ENCODE measurements around the gene SLC38A2.
A peak's percentile ranks its signal among the peaks of the same experiment; 100 is the strongest.

Gene SLC38A2

GRCh38 chr12:46373301-46374296 is 1.0 kb upstream of the SLC38A2 start:
- no peak for DNase-seq

- peak; percentile 17 to 77 for DNase-seq
Measured at GRCh38 chr12:46371718-46372543, 642 bp downstream of the SLC38A2 start.

- DNase-seq, result peak; percentile 74 to 86
Measured at GRCh38 chr12:46370792-46371717, 1.5 kb downstream of the SLC38A2 start.

GRCh38 chr12:46370380-46370734 is 2.2 kb downstream of the SLC38A2 start:
- DNase-seq, result no peak

GRCh38 chr12:46369474-46370379 is 2.8 kb downstream of the SLC38A2 start:
- DNase-seq, result no peak

GRCh38 chr12:46369095-46369473 is 3.5 kb downstream of the SLC38A2 start:
- no peak for DNase-seq

GRCh38 chr12:46368684-46369083 is 3.9 kb downstream of the SLC38A2 start:
- DNase-seq, result no peak

GRCh38 chr12:46368138-46368537 is 4.4 kb downstream of the SLC38A2 start:
- DNase-seq, result no peak

- no peak for DNase-seq
Measured at GRCh38 chr12:46367351-46368029, 5.1 kb downstream of the SLC38A2 start.

- no peak for DNase-seq
Measured at GRCh38 chr12:46366771-46367170, 5.8 kb downstream of the SLC38A2 start.

GRCh38 chr12:46365951-46366379 is 6.6 kb downstream of the SLC38A2 start:
- no peak for DNase-seq

GRCh38 chr12:46364777-46365580 is 7.6 kb downstream of the SLC38A2 start:
- no peak for DNase-seq

GRCh38 chr12:46364300-46364696 is 8.3 kb downstream of the SLC38A2 start:
- no peak for DNase-seq

GRCh38 chr12:46363582-46364299 is 8.8 kb downstream of the SLC38A2 start:
- DNase-seq, result no peak

- no peak for DNase-seq
Measured at GRCh38 chr12:46362895-46363581, 9.5 kb downstream of the SLC38A2 start.

GRCh38 chr12:46361667-46362034 is 10.9 kb downstream of the SLC38A2 start:
- DNase-seq, result no peak

- no peak for DNase-seq
Measured at GRCh38 chr12:46360908-46361666, 11.5 kb downstream of the SLC38A2 start.

GRCh38 chr12:46360370-46360769 is 12.2 kb downstream of the SLC38A2 start:
- no peak for DNase-seq
